PFSK-1 (cell line): ENCODE measurements around the gene ZNF544.

ENCODE experiments used
- POLR2AphosphoS5 ChIP-seq: IDR thresholded peaks from 2 replicates; pipeline ENCODE4 v1.6.1; 2012; ENCODE audit warnings: low read depth, mild to moderate bottlenecking, control low read depth, low read length, moderate library complexity
- REST ChIP-seq, 2 experiments: IDR thresholded peaks; 2 replicates each; pipeline versions ENCODE4 v1.6.1 to v1.8.0; 2011 to 2012; ENCODE audit warnings: low read depth in 2 of 2, low read length in 2 of 2, control low read depth in 1 of 2, inconsistent platforms in 1 of 2, mild to moderate bottlenecking in 1 of 2, moderate library complexity in 1 of 2; ENCODE audit not compliant: insufficient read depth in 1 of 2
- TAF1 ChIP-seq: IDR thresholded peaks from 2 replicates; pipeline ENCODE4 v1.6.1; 2012; ENCODE audit warnings: low read length, control low read depth, borderline replicate concordance; ENCODE audit not compliant: insufficient read depth

DNA sequence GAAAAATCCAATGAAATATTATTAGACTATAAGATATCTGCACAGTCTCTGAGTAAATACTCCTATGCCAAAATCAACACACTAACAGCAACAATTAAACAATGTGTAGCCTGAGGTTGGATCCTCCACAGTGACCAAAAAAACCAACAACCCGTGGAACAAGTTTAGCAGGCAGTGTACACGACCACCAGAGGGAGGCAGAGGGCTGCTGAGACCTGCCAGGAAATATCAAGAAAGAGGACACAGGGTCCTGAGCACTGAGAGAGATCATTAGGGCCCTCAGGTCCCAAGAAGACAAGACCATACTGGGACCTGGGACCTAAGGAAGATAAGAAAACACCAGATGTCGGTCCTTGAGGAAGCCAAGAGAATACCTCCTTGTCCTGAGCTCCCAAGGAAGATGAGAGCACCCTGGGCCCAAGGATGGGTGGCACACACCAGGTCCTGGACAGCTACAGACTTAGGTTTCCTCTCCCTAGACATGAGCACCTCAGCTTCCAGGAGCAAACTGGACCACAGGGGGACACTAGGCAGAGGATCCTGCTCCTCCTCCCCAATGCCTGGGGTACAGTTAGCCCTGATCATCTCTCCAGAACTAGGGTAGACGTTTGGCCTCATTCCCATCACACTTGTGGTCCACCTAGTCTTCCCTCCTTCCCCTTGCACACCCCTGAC lies 46.7 kb upstream of the ZNF544 start:
- TF ChIP-seq POLR2AphosphoS5 (no peak), TAF1 (no peak), REST (IDR thresholded peaks at IDR 0.05; ENCODE audit: insufficient read depth in 1 of 2, low read depth in 2 of 2, low read length in 2 of 2) (no peak)
